ENCODE results near the gene PRTFDC1. TPM values are rescaled to one million over a fixed set of nuclear protein-coding genes. Genes with fewer than 3 reads are reported as not detected.
"Not testable (repeated sequence)": the region's sequence is repeated elsewhere in the genome, so short reads cannot be mapped to it uniquely, and the experiment has no call there.

The PRTFDC1 gene
- total RNA-seq, 1 donor: 13.4 TPM

DNA sequence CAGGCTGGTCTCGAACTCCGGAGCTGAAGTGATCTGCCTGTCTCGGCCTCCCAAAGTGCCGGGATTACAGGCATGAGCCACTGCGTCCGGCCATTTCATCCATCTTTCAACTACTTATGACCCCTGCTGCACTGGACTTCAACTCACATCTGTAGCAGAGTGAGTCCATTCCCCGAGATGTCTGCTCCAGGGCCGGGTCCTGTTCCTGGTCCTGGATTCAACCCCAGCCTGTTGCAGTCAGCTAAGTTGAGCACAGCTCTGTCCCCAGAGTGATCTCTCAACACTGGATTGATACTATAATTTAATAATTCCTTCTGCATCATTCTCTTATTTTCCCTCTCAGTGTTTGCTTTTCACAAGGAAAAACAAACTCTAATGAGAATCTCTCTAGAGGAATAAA is 25.8 kb downstream of the PRTFDC1 start:
- no peak overlapping the region for H3K4me3 ChIP-seq (ENCODE audit: low read depth, low read length)
- TF ChIP-seq, protein P1, sequence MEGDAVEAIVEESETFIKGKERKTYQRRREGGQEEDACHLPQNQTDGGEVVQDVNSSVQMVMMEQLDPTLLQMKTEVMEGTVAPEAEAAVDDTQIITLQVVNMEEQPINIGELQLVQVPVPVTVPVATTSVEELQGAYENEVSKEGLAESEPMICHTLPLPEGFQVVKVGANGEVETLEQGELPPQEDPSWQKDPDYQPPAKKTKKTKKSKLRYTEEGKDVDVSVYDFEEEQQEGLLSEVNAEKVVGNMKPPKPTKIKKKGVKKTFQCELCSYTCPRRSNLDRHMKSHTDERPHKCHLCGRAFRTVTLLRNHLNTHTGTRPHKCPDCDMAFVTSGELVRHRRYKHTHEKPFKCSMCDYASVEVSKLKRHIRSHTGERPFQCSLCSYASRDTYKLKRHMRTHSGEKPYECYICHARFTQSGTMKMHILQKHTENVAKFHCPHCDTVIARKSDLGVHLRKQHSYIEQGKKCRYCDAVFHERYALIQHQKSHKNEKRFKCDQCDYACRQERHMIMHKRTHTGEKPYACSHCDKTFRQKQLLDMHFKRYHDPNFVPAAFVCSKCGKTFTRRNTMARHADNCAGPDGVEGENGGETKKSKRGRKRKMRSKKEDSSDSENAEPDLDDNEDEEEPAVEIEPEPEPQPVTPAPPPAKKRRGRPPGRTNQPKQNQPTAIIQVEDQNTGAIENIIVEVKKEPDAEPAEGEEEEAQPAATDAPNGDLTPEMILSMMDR (IDR thresholded peaks at IDR 0.05; ENCODE audit: insufficient read depth, low read depth, low read length): no peak
- DNase-seq (ENCODE audit: low read depth): no peak

DNA sequence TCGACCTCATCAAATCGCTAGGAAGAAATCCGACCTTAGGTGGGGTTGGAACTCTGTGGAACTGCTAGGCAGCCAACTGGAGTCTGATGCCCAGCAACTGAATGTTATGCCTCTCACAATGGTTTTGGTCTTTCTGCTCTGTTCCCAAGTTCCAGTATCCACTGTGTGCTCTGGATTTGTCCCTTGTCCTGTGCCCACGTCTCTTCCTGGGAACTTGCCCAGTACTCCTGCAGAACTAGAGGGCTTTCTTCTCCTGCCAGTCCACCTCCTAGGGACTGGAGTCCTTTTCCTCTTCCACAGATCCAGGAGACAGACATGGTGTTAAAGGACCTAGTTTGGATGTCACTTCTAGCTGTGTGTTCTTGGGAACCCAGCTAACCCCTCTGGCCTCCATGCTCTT is 26.6 kb downstream of the PRTFDC1 start:
- H3K4me3 ChIP-seq (ENCODE audit: low read depth, low read length): no peak overlapping the region
- TF ChIP-seq, protein P1 (IDR thresholded peaks at IDR 0.05; ENCODE audit: insufficient read depth, low read depth, low read length): no peak
- no peak for DNase-seq (ENCODE audit: low read depth)

DNA sequence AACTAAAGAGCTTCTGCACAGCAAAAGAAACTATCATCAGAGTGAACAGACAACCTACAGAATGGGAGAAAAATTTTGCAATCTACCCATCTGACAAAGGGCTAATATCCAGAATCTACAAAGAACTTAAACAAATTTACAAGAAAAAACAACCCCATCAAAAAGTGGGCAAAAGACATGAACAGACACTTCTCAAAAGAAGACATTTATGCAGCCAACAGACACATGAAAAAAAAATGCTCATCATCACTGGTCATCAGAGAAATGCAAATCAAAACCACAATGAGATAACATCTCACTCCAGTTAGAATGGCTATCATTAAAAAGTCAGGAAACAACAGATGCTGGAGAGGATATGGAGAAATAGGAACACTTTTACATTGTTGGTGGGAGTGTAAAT is 27.9 kb downstream of the PRTFDC1 start:
- DNase-seq (ENCODE audit: low read depth); H3K4me3 ChIP-seq (ENCODE audit: low read depth, low read length): not testable (repeated sequence)

DNA sequence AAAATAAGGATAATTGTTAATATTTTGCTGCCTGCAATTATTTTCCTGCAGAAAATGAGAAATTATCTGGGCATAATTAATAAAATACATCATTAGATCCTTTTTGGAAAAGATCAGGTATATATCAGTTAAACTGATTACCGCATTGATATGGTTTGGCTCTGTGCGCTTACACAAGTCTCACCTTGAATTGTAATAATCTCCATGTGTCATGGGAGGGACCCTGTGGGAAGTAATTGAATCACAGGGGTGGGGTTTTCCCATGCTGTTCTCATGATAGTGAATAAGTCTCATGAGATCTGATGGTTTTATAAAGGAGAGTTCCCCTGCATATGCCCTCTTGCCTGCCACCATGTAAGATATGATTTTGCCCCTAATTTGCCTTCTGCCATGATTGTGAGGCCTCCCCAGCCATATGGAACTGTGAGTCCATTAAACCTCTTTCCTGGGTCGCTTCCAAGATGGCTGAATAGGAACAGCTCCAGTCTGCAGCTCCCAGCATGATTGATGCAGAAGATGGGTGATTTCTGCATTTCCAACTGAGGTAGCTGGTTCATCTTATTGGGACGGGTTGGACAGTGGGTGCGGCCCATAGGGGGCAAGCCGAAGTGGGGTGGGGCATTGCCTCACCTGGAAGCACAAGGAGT is 30.1 kb downstream of the PRTFDC1 start:
- not testable (repeated sequence) for DNase-seq (ENCODE audit: low read depth); H3K4me3 ChIP-seq (ENCODE audit: low read depth, low read length)

DNA sequence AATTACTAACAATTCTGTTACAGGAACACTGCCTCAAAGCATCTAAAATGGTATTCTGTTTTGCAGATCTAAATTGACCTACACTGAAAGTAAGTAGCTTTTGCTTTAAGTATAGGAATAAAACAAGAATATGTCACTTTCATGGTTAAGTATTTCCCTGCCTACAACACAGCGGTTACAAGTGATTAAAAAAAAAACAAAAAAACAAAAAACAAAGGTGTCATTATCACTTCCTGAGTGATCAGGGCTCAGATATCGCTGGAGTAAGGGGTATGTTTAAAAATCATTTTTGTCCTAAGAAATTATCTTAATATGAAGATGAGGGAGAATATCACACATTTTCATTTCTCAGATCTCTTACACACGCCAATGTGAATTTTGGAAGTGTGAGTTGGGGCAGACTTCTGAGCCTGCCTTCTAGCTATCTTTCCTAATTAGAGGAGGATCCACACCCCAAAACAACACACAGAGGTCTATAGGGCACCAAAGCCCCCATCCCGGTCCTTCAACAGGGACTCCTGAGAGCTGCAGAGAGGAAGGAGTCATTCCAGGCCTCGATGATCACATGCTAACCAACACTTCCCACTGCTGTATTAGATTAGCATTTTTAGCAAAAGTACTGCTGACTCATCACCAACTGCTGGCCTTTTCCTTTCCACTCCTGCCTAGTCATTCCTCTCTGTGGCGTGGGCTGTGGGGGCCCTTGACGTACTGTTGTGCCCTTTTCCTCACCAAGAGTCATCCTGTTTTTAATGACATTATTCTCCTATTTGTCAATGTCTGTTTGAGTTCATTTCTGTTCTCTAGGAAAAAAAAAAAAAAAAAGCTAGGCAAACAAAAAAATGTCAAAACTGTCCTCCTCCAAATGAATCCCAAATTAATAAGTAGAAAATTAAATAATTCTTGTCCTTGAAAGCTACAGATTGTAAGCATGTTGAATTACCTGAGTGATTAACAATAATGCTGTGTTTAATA is 31.2 kb downstream of the PRTFDC1 start:
- no peak overlapping the region for H3K4me3 ChIP-seq (ENCODE audit: low read depth, low read length)
- TF ChIP-seq, protein P1 (IDR thresholded peaks at IDR 0.05; ENCODE audit: insufficient read depth, low read depth, low read length): no peak
- peak; percentile 96 for DNase-seq (ENCODE audit: low read depth)

DNA sequence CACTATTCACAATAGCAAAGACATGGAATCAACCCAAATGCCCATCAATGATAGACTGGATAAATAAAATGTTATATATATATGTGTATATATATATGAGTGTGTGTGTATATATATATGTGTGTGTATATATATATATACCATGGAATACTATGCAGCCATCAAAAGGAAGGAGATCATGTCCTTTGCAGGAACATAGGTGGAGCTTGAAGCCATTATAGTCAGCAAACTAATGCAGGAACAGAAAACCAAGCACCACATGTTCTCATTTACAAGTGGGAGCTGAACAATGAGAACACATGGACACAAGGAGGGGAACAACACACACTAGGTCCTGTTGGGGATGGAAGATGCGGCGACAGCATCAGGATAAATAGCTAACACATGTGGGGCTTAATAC is 32.2 kb downstream of the PRTFDC1 start:
- DNase-seq (ENCODE audit: low read depth); H3K4me3 ChIP-seq (ENCODE audit: low read depth, low read length): not testable (repeated sequence)

DNA sequence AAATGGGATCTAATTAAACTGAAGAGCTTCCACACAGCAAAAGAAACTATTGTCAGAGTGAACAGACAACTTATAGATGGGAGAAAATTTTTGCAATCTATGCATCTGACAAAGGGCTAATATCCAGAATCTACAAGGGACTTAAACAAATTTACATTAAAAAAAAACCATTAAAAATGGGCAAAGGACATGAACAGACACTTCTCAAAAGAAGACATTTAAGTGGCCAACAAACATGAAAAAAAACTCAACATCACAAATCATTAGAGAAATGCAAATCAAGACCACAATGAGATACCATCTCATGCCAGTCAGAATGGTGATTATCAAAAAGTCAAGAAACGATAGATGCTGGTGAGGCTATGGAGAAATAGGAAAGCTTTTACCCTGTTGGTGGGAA is 32.8 kb downstream of the PRTFDC1 start:
- DNase-seq (ENCODE audit: low read depth): not testable (repeated sequence)

DNA sequence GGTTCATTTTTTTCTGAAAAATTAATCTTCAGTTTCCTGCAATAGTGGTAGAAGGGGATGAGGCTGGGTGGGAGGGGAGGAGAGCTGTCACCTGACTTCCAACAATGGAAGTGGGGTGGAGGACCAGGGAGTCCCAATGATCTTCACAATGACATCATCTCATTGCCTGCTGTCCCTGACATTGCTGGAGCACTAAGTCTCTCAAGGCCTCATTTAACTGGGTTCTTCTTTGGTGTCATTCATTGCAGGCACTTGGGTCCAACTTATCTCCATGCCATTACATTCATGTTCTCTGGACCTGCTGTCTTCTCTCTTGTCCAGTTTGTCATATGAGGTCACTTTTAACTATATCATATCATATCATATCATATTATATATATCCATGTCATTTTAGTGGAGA is 34.4 kb downstream of the PRTFDC1 start:
- no peak for DNase-seq (ENCODE audit: low read depth)
- TF ChIP-seq, protein P1 (IDR thresholded peaks at IDR 0.05; ENCODE audit: insufficient read depth, low read depth, low read length): no peak
- H3K4me3 ChIP-seq (ENCODE audit: low read depth, low read length): no peak overlapping the region

More for the DNA sequence above, 32.8 kb downstream of the PRTFDC1 start:
- not testable (repeated sequence) for H3K4me3 ChIP-seq (ENCODE audit: low read depth, low read length)

DNA sequence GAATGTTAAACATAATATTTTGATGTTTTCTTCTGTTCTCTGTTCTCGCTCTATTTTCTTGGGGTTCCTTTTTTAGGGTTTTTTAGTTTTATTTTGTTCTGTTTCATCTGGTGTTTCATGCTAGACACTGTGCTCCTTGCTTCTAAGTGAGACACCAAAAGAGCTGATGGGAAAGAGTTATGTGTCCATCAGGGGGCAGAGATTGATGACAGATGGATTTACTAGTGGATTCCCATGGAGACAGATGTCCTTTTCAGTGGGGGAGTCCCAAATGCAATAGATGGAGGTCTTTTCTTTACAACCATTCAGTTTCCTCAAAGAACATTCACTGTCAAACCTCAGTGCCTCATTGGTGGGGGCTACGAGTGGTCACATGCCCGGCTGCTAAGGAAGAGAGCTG is 34.9 kb downstream of the PRTFDC1 start:
- TF ChIP-seq, protein P1 (IDR thresholded peaks at IDR 0.05; ENCODE audit: insufficient read depth, low read depth, low read length): no peak

More for the DNA sequence above, 34.9 kb downstream of the PRTFDC1 start:
- no peak for DNase-seq (ENCODE audit: low read depth)
- H3K4me3 ChIP-seq (ENCODE audit: low read depth, low read length): no peak overlapping the region
